ENCODE measurements around the gene IGSF8. TPM values are rescaled to one million over a fixed set of nuclear protein-coding genes. Genes with fewer than 3 reads are reported as not detected.

Gene IGSF8
- total and polyA plus RNA-seq, 2 donors (not counting 3 experiments of a cell fraction or from before 2014, with no cell fraction given) = 9.5 to 17.5 TPM

DNA sequence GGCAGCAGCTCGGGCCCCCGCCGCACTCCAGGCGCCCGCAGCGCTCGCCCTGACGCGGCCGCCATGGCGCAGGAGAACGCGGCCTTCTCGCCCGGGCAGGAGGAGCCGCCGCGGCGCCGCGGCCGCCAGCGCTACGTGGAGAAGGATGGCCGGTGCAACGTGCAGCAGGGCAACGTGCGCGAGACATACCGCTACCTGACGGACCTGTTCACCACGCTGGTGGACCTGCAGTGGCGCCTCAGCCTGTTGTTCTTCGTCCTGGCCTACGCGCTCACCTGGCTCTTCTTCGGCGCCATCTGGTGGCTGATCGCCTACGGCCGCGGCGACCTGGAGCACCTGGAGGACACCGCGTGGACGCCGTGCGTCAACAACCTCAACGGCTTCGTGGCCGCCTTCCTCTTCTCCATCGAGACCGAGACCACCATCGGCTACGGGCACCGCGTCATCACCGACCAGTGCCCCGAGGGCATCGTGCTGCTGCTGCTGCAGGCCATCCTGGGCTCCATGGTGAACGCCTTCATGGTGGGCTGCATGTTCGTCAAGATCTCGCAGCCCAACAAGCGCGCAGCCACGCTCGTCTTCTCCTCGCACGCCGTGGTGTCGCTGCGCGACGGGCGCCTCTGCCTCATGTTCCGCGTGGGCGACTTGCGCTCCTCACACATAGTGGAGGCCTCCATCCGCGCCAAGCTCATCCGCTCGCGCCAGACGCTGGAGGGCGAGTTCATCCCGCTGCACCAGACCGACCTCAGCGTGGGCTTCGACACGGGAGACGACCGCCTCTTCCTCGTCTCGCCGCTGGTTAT, 14.2 kb downstream of the IGSF8 start:
- Histone ChIP-seq H3K27me3 (ENCODE audit: control insufficient read depth in 2 of 2, insufficient read depth in 2 of 2, low read length in 2 of 2) (peaks cover 44 to 53% of the 10 kb centered on the region in 2 experiments), H3K9me1 (replicated peaks; ENCODE audit: control insufficient read depth, extremely low read depth, insufficient read depth, low read length) (no peaks in the 10 kb centered on the region), H3K9ac (replicated peaks; ENCODE audit: extremely low read depth, insufficient read depth, low read length) (no peak overlapping the region), H3K4me2 (ENCODE audit: insufficient read depth, low read length) (no peak overlapping the region), H2AFZ (ENCODE audit: low read depth, low read length) (peak overlapping the region; percentile 45), H3K27ac (ENCODE audit: insufficient read depth, low read depth, low read length) (no peak overlapping the region), H3K9me3 (replicated peaks; ENCODE audit: control insufficient read depth, insufficient read depth, low read length) (no peaks in the 10 kb centered on the region), H3K79me2 (ENCODE audit: control insufficient read depth, insufficient read depth, low read length) (no peaks in the 10 kb centered on the region), H3K4me1 (ENCODE audit: control insufficient read depth, extremely low read depth, insufficient read depth, low read length) (no peaks in the 10 kb centered on the region), H3K36me3 (ENCODE audit: control insufficient read depth in 2 of 2, extremely low read depth in 1 of 2, insufficient read depth in 2 of 2, low read length in 2 of 2) (no peaks in the 10 kb centered on the region), H4K20me1 (replicated peaks; ENCODE audit: control insufficient read depth, extremely low read depth, insufficient read depth, low read length) (no peaks in the 10 kb centered on the region), H3K4me3 (replicated peaks in 1 of 3; ENCODE audit: insufficient read depth in 1 of 3, low read depth in 1 of 3, low read length in 3 of 3) (peak overlapping the region in 1 of 3 experiments; percentile 14)
- dilution Hi-C loops (cut with MboI; ENCODE audit: extremely low pct_ligation_motif_present, low sequenced_read_pairs) = no loop called here
- intact Hi-C loops (cut with micrococcal nuclease) = loop anchor here (1.0 kb wide), 1 partner anchor 148 kb away; no protein-coding TSS in a partner anchor
- TF ChIP-seq, protein P1, sequence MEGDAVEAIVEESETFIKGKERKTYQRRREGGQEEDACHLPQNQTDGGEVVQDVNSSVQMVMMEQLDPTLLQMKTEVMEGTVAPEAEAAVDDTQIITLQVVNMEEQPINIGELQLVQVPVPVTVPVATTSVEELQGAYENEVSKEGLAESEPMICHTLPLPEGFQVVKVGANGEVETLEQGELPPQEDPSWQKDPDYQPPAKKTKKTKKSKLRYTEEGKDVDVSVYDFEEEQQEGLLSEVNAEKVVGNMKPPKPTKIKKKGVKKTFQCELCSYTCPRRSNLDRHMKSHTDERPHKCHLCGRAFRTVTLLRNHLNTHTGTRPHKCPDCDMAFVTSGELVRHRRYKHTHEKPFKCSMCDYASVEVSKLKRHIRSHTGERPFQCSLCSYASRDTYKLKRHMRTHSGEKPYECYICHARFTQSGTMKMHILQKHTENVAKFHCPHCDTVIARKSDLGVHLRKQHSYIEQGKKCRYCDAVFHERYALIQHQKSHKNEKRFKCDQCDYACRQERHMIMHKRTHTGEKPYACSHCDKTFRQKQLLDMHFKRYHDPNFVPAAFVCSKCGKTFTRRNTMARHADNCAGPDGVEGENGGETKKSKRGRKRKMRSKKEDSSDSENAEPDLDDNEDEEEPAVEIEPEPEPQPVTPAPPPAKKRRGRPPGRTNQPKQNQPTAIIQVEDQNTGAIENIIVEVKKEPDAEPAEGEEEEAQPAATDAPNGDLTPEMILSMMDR (IDR thresholded peaks at IDR 0.05; ENCODE audit: extremely low read depth in 1 of 2, insufficient read depth in 1 of 2, low read depth in 1 of 2, low read length in 2 of 2) = peak; percentile 36 to 74
- TF ChIP-seq EZH2 (IDR thresholded peaks at IDR 0.05; ENCODE audit: borderline replicate concordance, low read depth, low read length, severe bottlenecking) (peak; percentile 62), POLR2AphosphoS5 (IDR thresholded peaks at IDR 0.05; ENCODE audit: insufficient read depth, low read depth, low read length) (no peak)
- ChIA-PET POLR2A (no interaction called here), CTCF (interaction anchor here (0.6 to 5.2 kb wide), 9 partner anchors 13 to 951 kb away, joined by 3 to 75 read pairs (median 17); partner anchors contain the start of gene IGSF8)
- no TSS peak for BruUV-seq (replicated peaks)
- peak; percentile 26 for FAIRE-seq
- peak; percentile 42 for DNase-seq (ENCODE audit: low read depth, low spot score)

DNA sequence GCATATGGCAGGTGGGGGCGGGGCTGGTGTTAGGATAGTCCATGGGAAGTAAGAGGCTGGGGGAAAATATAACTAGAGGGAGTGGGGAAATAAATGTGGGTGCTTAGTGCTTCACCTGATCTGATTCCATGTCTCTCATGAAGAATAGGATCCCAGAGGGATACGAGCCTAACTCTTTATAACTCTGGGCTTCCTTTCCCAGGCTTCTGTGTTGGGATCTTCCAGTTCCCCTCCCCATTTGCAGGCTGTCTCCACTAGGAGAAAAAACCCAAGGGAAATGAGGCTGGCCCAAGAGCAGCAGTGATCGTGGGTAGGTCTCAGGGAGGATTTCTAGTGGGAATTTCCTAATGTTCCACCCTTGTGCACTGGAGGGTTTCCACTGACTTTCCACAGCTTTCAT, 15.5 kb downstream of the IGSF8 start:
- H3K27ac ChIP-seq (ENCODE audit: insufficient read depth, low read depth, low read length) = no peak overlapping the region
- H3K9ac ChIP-seq (replicated peaks; ENCODE audit: extremely low read depth, insufficient read depth, low read length) = no peak overlapping the region
- H3K9me3 ChIP-seq (replicated peaks; ENCODE audit: control insufficient read depth, insufficient read depth, low read length) = no peaks in the 10 kb centered on the region
- DNase-seq (ENCODE audit: low read depth, low spot score) (no peak), FAIRE-seq (no peak)
- no peak overlapping the region for H2AFZ ChIP-seq (ENCODE audit: low read depth, low read length)
- no peak overlapping the region for H3K4me2 ChIP-seq (ENCODE audit: insufficient read depth, low read length)
- CTCF ChIA-PET = interaction anchor here (1.0 to 4.1 kb wide), 4 partner anchors 37 to 950 kb away, joined by 3 to 27 read pairs (median 6); no protein-coding TSS in a partner anchor
- no peaks in the 10 kb centered on the region for H3K36me3 ChIP-seq (ENCODE audit: control insufficient read depth in 2 of 2, extremely low read depth in 1 of 2, insufficient read depth in 2 of 2, low read length in 2 of 2)
- no peaks in the 10 kb centered on the region for H3K4me1 ChIP-seq (ENCODE audit: control insufficient read depth, extremely low read depth, insufficient read depth, low read length)
- dilution Hi-C loops (cut with MboI; ENCODE audit: extremely low pct_ligation_motif_present, low sequenced_read_pairs) = no loop called here
- intact Hi-C loops (cut with micrococcal nuclease) = no loop called here
- no peaks in the 10 kb centered on the region for H3K79me2 ChIP-seq (ENCODE audit: control insufficient read depth, insufficient read depth, low read length)
- peaks cover 46 to 56% of the 10 kb centered on the region in 2 experiments for H3K27me3 ChIP-seq (ENCODE audit: control insufficient read depth in 2 of 2, insufficient read depth in 2 of 2, low read length in 2 of 2)
- no peak overlapping the region for H3K4me3 ChIP-seq (replicated peaks in 1 of 3; ENCODE audit: insufficient read depth in 1 of 3, low read depth in 1 of 3, low read length in 3 of 3)
- POLR2A ChIA-PET = no interaction called here
- TF ChIP-seq GATA2 (IDR thresholded peaks at IDR 0.05; ENCODE audit: insufficient read depth, insufficient read length, low read depth, low read length) = no peak
- no peak for TF ChIP-seq MYC (IDR thresholded peaks at IDR 0.05; ENCODE audit: low read depth, low read length)
- TF ChIP-seq JUN (IDR thresholded peaks at IDR 0.05; ENCODE audit: borderline replicate concordance, insufficient read depth, insufficient read length, low read depth) = no peak
- TF ChIP-seq, protein P2, sequence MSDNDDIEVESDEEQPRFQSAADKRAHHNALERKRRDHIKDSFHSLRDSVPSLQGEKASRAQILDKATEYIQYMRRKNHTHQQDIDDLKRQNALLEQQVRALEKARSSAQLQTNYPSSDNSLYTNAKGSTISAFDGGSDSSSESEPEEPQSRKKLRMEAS (IDR thresholded peaks at IDR 0.05; ENCODE audit: insufficient read depth, insufficient read length) = no peak
- TF ChIP-seq EZH2 (IDR thresholded peaks at IDR 0.05; ENCODE audit: borderline replicate concordance, low read depth, low read length, severe bottlenecking) = no peak
- TF ChIP-seq, protein P1 (IDR thresholded peaks at IDR 0.05; ENCODE audit: extremely low read depth in 1 of 2, insufficient read depth in 1 of 2, low read depth in 1 of 2, low read length in 2 of 2) = no peak
- no peak for TF ChIP-seq POLR2AphosphoS5 (IDR thresholded peaks at IDR 0.05; ENCODE audit: insufficient read depth, low read depth, low read length)
- no peak for TF ChIP-seq FOS (IDR thresholded peaks at IDR 0.05; ENCODE audit: borderline replicate concordance, insufficient read depth, low read length)
- no peak for TF ChIP-seq POLR2A (IDR thresholded peaks at IDR 0.05; ENCODE audit: low read depth, low read length)
- BruUV-seq (replicated peaks) = no TSS peak
- H4K20me1 ChIP-seq (replicated peaks; ENCODE audit: control insufficient read depth, extremely low read depth, insufficient read depth, low read length) = no peaks in the 10 kb centered on the region
- H3K9me1 ChIP-seq (replicated peaks; ENCODE audit: control insufficient read depth, extremely low read depth, insufficient read depth, low read length) = no peaks in the 10 kb centered on the region
